H1 (cell line): ENCODE data around the gene ZNF75A. TPM values are rescaled to one million over a fixed set of nuclear protein-coding genes. Genes with fewer than 3 reads are reported as not detected.
"Not testable (repeated sequence)": the region's sequence is repeated elsewhere in the genome, so short reads cannot be mapped to it uniquely, and the experiment has no call there.

Source experiments
- CTCF ChIA-PET: fragments of 300-600 bp; sonication (Branson Sonifier 250); formaldehyde crosslinking; loops from one replicate; lab custom pipeline; 2021; ENCODE audit not compliant: partially characterized antibody; lab: Charles Lee
- POLR2A ChIA-PET: fragments of 300-600 bp; sonication (Branson Sonifier 250); formaldehyde crosslinking; loops from one replicate; lab custom pipeline; 2021; ENCODE audit warnings: inconsistent platforms; ENCODE audit not compliant: partially characterized antibody; lab: Charles Lee
- DNase-seq, 2 experiments: peaks; one replicate each; pipeline versions ENCODE4 v3.0.0 to v3.0.0-alpha.2; 2010 to 2022; ENCODE audit warnings: low spot score in 2 of 2, low read depth in 1 of 2, mixed read lengths in 1 of 2
- FAIRE-seq: peaks from 2 replicates; lab custom pipeline; 2011; peaks lifted over from hg19 to GRCh38; lab: Jason Lieb, UNC
- H2AFZ ChIP-seq: 2 replicates; pipeline ENCODE4 v1.8.1; 2012; ENCODE audit warnings: low read length, inconsistent platforms
- H2AK5ac ChIP-seq: 2 replicates; pipeline ENCODE4 v1.6.1; 2013; ENCODE audit warnings: low read depth, low read length
- H2BK120ac ChIP-seq: replicated peaks from 2 replicates; pipeline ENCODE3; 2013; ENCODE audit warnings: low read depth, low read length, inconsistent platforms
- H2BK12ac ChIP-seq: 2 replicates; pipeline ENCODE4 v1.6.1; 2013; ENCODE audit warnings: low read depth, low read length
- H2BK15ac ChIP-seq: 2 replicates; pipeline ENCODE4 v1.6.1; 2013; ENCODE audit warnings: low read length
- H2BK20ac ChIP-seq: 2 replicates; pipeline ENCODE4 v1.6.1; 2013; ENCODE audit warnings: low read length
- H2BK5ac ChIP-seq: 2 replicates; pipeline ENCODE4 v1.6.1; 2013; ENCODE audit warnings: low read depth, low read length
- H3K14ac ChIP-seq: 2 replicates; pipeline ENCODE4 v1.6.1; 2013; ENCODE audit warnings: inconsistent platforms; ENCODE audit not compliant: insufficient read length
- H3K18ac ChIP-seq: 2 replicates; pipeline ENCODE4 v1.6.1; 2013; ENCODE audit warnings: low read length; ENCODE audit errors: extremely low read depth
- H3K23ac ChIP-seq: 2 replicates; pipeline ENCODE4 v1.6.1; 2013; ENCODE audit warnings: inconsistent platforms; ENCODE audit not compliant: insufficient read length
- H3K23me2 ChIP-seq: 2 replicates; pipeline ENCODE4 v1.6.1; 2013; ENCODE audit warnings: low read depth, low read length
- H3K27ac ChIP-seq: 2 replicates; pipeline ENCODE4 v1.6.1; 2011; ENCODE audit warnings: low read depth, low read length, inconsistent platforms
- H3K27me3 ChIP-seq, 4 experiments: replicated peaks in 1 of 4; 1 replicate in 1 of 4; 2 replicates in 3 of 4; pipeline versions ENCODE4 v1.6.1 to v1.8.1; 2011 to 2013; ENCODE audit warnings: low read length in 3 of 4, mild to moderate bottlenecking in 3 of 4, inconsistent platforms in 2 of 4, mixed read lengths in 2 of 4, moderate library complexity in 1 of 4; ENCODE audit not compliant: control insufficient read depth in 3 of 4, insufficient read depth in 3 of 4; ENCODE audit errors: extremely low read depth in 1 of 4
- H3K36me3 ChIP-seq, 4 experiments: 2 replicates each; pipeline versions ENCODE4 v1.6.1 to v1.8.1; 2011 to 2013; ENCODE audit warnings: mild to moderate bottlenecking in 4 of 4, low read length in 3 of 4, moderate library complexity in 2 of 4, control low read depth in 1 of 4, inconsistent platforms in 1 of 4; ENCODE audit not compliant: insufficient read depth in 4 of 4, control insufficient read depth in 2 of 4
- H3K4ac ChIP-seq: replicated peaks from 2 replicates; pipeline ENCODE3; 2013; ENCODE audit warnings: low read length, low read depth, mixed read lengths, inconsistent platforms; ENCODE audit not compliant: insufficient read length
- H3K4me1 ChIP-seq, 4 experiments: replicated peaks in 1 of 4; 1 replicate in 1 of 4; 2 replicates in 3 of 4; pipeline versions ENCODE4 v1.6.1 to v1.8.1; 2011 to 2013; ENCODE audit warnings: low read length in 3 of 4, inconsistent platforms in 2 of 4, mixed read lengths in 1 of 4; ENCODE audit not compliant: insufficient read depth in 4 of 4, control insufficient read depth in 3 of 4
- H3K4me2 ChIP-seq, 2 experiments: 2 replicates each; pipeline versions ENCODE4 v1.6.1 to v1.8.1; 2011 to 2013; ENCODE audit warnings: low read depth in 2 of 2, low read length in 2 of 2, control low read depth in 1 of 2, inconsistent platforms in 1 of 2, mild to moderate bottlenecking in 1 of 2; ENCODE audit not compliant: insufficient read depth in 1 of 2
- H3K4me3 ChIP-seq, 4 experiments: fragments of 200-600, 300-600 bp in 1 of 4; sonication (generic), shearing (Covaris generic), sonication (Bioruptor Twin) in 1 of 4; 2 replicates each; pipeline versions ENCODE4 v1.5.1 to v1.8.1; 2011 to 2016; ENCODE audit warnings: low read length in 4 of 4, low read depth in 3 of 4, control low read depth in 2 of 4, inconsistent platforms in 2 of 4, mild to moderate bottlenecking in 2 of 4, mixed read lengths in 1 of 4, moderate library complexity in 1 of 4; ENCODE audit not compliant: insufficient read depth in 2 of 4; ENCODE audit errors: extremely low read depth in 1 of 4
- H3K56ac ChIP-seq: replicated peaks from 2 replicates; pipeline ENCODE3; 2013; ENCODE audit warnings: low read depth, mild to moderate bottlenecking, mixed read lengths, low read length, inconsistent platforms; ENCODE audit not compliant: insufficient read length
- H3K79me1 ChIP-seq: 2 replicates; pipeline ENCODE4 v1.6.1; 2013; ENCODE audit warnings: low read depth, low read length, control low read depth
- H3K79me2 ChIP-seq, 2 experiments: 2 replicates each; pipeline versions ENCODE4 v1.6.1 to v1.8.1; 2012 to 2013; ENCODE audit warnings: low read length in 2 of 2, mild to moderate bottlenecking in 2 of 2, inconsistent platforms in 1 of 2; ENCODE audit not compliant: insufficient read depth in 2 of 2, control insufficient read depth in 1 of 2
- H3K9ac ChIP-seq, 4 experiments: replicated peaks in 1 of 4; 1 replicate in 1 of 4; 2 replicates in 3 of 4; pipeline versions ENCODE4 v1.6.1 to v1.8.1; 2011 to 2013; ENCODE audit warnings: low read depth in 3 of 4, low read length in 3 of 4, control low read depth in 2 of 4, mild to moderate bottlenecking in 2 of 4, moderate library complexity in 2 of 4, inconsistent platforms in 1 of 4; ENCODE audit errors: extremely low read depth in 1 of 4
- H3K9me3 ChIP-seq, 2 experiments: 2 replicates each; pipeline versions ENCODE4 v1.6.1 to v1.8.1; 2012 to 2013; ENCODE audit warnings: mild to moderate bottlenecking in 2 of 2, moderate library complexity in 2 of 2, control low read depth in 1 of 2, inconsistent platforms in 1 of 2, low read depth in 1 of 2, low read length in 1 of 2, mixed read lengths in 1 of 2; ENCODE audit not compliant: insufficient read depth in 2 of 2
- H4K20me1 ChIP-seq, 2 experiments: replicated peaks in 1 of 2; 2 replicates each; pipeline versions ENCODE3 to v1.8.1; 2011 to 2013; ENCODE audit warnings: inconsistent platforms in 2 of 2, low read length in 2 of 2, mild to moderate bottlenecking in 1 of 2; ENCODE audit not compliant: insufficient read depth in 2 of 2, control insufficient read depth in 1 of 2
- H4K5ac ChIP-seq: 2 replicates; pipeline ENCODE4 v1.6.1; 2013; ENCODE audit warnings: low read length, low read depth, mixed read lengths, inconsistent platforms; ENCODE audit not compliant: insufficient read length
- H4K8ac ChIP-seq: 2 replicates; pipeline ENCODE4 v1.8.0; 2013; ENCODE audit warnings: mild to moderate bottlenecking, moderate library complexity, low read length, inconsistent platforms; ENCODE audit not compliant: insufficient read depth; ENCODE audit errors: extremely low read depth
- H4K91ac ChIP-seq: replicated peaks from 2 replicates; pipeline ENCODE3; 2013; ENCODE audit warnings: low read length, mixed read lengths, inconsistent platforms; ENCODE audit not compliant: insufficient read length
- HDAC2 ChIP-seq, 2 experiments: fragments of 300-600 bp in 1 of 2; sonication (generic) in 1 of 2; IDR thresholded peaks; 2 replicates each; pipeline ENCODE4 v1.6.1; 2011 to 2012; ENCODE audit warnings: low read depth in 2 of 2, low read length in 2 of 2, mild to moderate bottlenecking in 2 of 2, moderate library complexity in 2 of 2, borderline replicate concordance in 1 of 2, inconsistent platforms in 1 of 2
- SP2 ChIP-seq: IDR thresholded peaks from 2 replicates; pipeline ENCODE4 v1.6.1; 2012; ENCODE audit warnings: mild to moderate bottlenecking, low read length, inconsistent platforms
- SUZ12 ChIP-seq: fragments of 200-600 bp; sonication (generic); IDR thresholded peaks from 2 replicates; pipeline ENCODE4 v1.6.1; 2012; ENCODE audit warnings: mild to moderate bottlenecking, inconsistent platforms, low read length, moderate library complexity, mixed read lengths
- WGBS, 2 experiments: shearing (Covaris generic) in 1 of 2; methylation state at CpG; one replicate each; pipeline versions ENCODE4 v1.1.6 to v1.1.7; 2013 to 2015; ENCODE audit warnings: low lambda C conversion rate in 2 of 2, mixed read lengths in 2 of 2, inconsistent platforms in 1 of 2, low coverage in 1 of 2, missing lambda C conversion rate in 1 of 2; ENCODE audit not compliant: insufficient replicate concordance in 2 of 2, insufficient coverage in 1 of 2, insufficient read length in 1 of 2; ENCODE audit errors: extremely low coverage in 1 of 2, missing lambda C conversion rate in 1 of 2; 5-methylcytosine and 5-hydroxymethylcytosine counted together
- polyA plus RNA-seq, 7 experiments: library from polyadenylated mRNA; depleted of rRNA in 3 of 7; stranded (reverse) in 5 of 7; unstranded in 2 of 7; fragments of >200 nt in 5 of 7; fragments of 200-250 nt in 2 of 7; gene quantifications; 1 replicate in 5 of 7; 2 replicates in 1 of 7; 4 replicates in 1 of 7; pipeline versions ENCODE4 v1.2.1 to v1.2.3, GENCODE V29; 2011 to 2013; ENCODE audit warnings: missing spikeins in 2 of 7, mixed read lengths in 2 of 7
- total RNA-seq: library from RNA; stranded (reverse); fragmentation: NEBNext Ultra II Directional; extraction: Animal tissue kit (Norgen Biotek cat#: 25700); gene quantifications from 2 replicates; pipeline ENCODE4 v1.2.1, GENCODE V29; 2021

The ZNF75A gene
- total and polyA plus RNA-seq, 2 of the 8 experiments (the other 6 are each of a cell fraction or from before 2014, with no cell fraction given) = 9.3 to 30.0 TPM

DNA sequence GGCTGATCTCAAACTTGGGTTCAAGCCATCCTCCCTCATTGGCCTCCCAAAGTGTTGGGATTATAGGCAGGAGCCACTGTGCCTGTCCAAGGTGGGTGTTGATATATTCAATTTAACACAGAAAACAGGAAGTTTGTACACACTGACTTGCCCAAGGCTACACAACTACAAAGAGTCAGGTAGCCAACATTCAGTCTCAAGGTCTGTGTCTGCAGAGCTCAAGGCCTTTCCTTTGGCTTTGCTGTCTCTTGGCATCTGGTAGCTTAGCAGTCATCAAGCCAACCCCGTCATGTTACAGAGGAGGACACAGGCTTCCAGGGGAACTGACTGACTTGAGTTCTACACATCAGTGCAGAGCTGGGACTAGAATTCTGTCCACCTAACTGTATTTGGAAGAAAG, 37.0 kb upstream of the ZNF75A start (continued):
- no peak for TF ChIP-seq HDAC2 (IDR thresholded peaks at IDR 0.05; ENCODE audit: borderline replicate concordance in 1 of 2, low read depth in 2 of 2, low read length in 2 of 2)
- no peak for TF ChIP-seq SP2
- no peak for TF ChIP-seq SUZ12

DNA sequence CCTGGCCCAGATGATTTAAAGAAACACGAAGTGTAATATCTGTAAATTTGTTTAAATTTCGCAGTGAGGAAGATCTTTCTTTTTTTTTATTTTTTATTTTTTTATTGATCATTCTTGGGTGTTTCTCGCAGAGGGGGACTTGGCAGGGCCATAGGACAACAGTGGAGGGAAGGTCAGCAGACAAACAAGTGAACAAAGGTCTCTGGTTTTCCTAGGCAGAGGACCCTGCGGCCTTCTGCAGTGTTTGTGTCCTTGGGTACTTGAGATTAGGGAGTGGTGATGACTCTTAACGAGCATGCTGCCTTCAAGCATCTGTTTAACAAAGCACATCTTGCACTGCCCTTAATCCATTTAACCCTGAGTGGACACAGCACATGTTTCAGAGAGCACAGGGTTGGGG, 34.6 kb upstream of the ZNF75A start:
- H2BK15ac ChIP-seq, H2BK12ac ChIP-seq, H4K20me1 ChIP-seq, H4K91ac ChIP-seq, H3K14ac ChIP-seq, H3K23ac ChIP-seq, H3K4me2 ChIP-seq, H2BK5ac ChIP-seq, H3K4me1 ChIP-seq, H3K27ac ChIP-seq, H3K27me3 ChIP-seq, H4K5ac ChIP-seq, H2AK5ac ChIP-seq, H3K9ac ChIP-seq, H3K56ac ChIP-seq, H3K9me3 ChIP-seq, H4K8ac ChIP-seq, H2BK120ac ChIP-seq, H3K18ac ChIP-seq, H2AFZ ChIP-seq, POLR2A ChIA-PET, H3K79me1 ChIP-seq, H3K36me3 ChIP-seq, DNase-seq, H3K4me3 ChIP-seq, H2BK20ac ChIP-seq, FAIRE-seq, H3K4ac ChIP-seq, H3K79me2 ChIP-seq, H3K23me2 ChIP-seq: not testable (repeated sequence)
- WGBS, 2 experiments = 80% methylated on average over 4 of the region's 5 CpGs; no CpG with 5 or more reads in 1 of the 2 experiments
- CTCF ChIA-PET = interaction anchor here (0.7 kb wide), 1 partner anchor 33 kb away, joined by 4 read pairs; no protein-coding TSS in a partner anchor
